ENCODE results near the gene LRRC3B.

The LRRC3B gene

DNA sequence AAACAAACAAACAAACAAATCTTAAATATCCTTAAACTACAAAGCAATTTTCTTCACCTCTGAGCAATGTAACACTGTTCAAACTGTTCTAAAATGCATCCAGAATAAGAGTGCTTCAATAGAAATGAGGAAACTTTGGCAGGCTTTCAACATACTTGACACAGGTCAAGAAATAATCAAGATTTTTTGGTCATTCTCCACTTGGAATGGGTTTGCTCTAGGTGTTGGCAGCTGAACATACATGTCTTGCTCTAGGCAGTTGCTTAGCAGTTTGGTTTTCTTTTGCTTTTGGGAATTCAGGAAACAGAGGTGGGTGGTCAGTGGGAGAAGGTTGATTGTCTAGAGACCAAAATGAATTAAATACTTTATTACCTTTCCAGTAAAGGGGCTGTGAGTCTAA lies 1.4 kb upstream of the LRRC3B start:
- Histone ChIP-seq H3K4me2 (ENCODE audit: low read depth, low read length, poor library complexity, severe bottlenecking) (no peak overlapping the region), H3K4me1 (ENCODE audit: insufficient read depth, low read length, poor library complexity, severe bottlenecking) (no peaks in the 10 kb centered on the region), H3K9me2 (replicated peaks; ENCODE audit: low read depth, low read length) (no peaks in the 10 kb centered on the region), H3K36me3 (ENCODE audit: insufficient read depth, low read length) (no peaks in the 10 kb centered on the region), H3K4me3 (ENCODE audit: low read length, poor library complexity, severe bottlenecking) (no peak overlapping the region), H2AFZ (ENCODE audit: low read length) (no peak overlapping the region), H4K20me1 (ENCODE audit: insufficient read depth, low read length, poor library complexity, severe bottlenecking) (no peaks in the 10 kb centered on the region), H3F3A (ENCODE audit: low read depth) (no peaks in the 10 kb centered on the region), H3K9ac (ENCODE audit: low read depth, low read length, poor library complexity, severe bottlenecking) (no peak overlapping the region), H3K9me3 (ENCODE audit: insufficient read depth, low read depth, low read length) (no peaks in the 10 kb centered on the region; the same call in 1 of the 2 replicates), H3K79me2 (ENCODE audit: insufficient read depth, low read length) (no peaks in the 10 kb centered on the region), H3K27me3 (ENCODE audit: insufficient read depth, low read length, poor library complexity, severe bottlenecking) (no peaks in the 10 kb centered on the region)
- TF ChIP-seq, protein P1, sequence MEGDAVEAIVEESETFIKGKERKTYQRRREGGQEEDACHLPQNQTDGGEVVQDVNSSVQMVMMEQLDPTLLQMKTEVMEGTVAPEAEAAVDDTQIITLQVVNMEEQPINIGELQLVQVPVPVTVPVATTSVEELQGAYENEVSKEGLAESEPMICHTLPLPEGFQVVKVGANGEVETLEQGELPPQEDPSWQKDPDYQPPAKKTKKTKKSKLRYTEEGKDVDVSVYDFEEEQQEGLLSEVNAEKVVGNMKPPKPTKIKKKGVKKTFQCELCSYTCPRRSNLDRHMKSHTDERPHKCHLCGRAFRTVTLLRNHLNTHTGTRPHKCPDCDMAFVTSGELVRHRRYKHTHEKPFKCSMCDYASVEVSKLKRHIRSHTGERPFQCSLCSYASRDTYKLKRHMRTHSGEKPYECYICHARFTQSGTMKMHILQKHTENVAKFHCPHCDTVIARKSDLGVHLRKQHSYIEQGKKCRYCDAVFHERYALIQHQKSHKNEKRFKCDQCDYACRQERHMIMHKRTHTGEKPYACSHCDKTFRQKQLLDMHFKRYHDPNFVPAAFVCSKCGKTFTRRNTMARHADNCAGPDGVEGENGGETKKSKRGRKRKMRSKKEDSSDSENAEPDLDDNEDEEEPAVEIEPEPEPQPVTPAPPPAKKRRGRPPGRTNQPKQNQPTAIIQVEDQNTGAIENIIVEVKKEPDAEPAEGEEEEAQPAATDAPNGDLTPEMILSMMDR (conservative IDR thresholded peaks at IDR 0.05; ENCODE audit: low read length) = no peak
- TF ChIP-seq EZH2phosphoT487 (IDR thresholded peaks at IDR 0.05; ENCODE audit: borderline replicate concordance) = no peak

DNA sequence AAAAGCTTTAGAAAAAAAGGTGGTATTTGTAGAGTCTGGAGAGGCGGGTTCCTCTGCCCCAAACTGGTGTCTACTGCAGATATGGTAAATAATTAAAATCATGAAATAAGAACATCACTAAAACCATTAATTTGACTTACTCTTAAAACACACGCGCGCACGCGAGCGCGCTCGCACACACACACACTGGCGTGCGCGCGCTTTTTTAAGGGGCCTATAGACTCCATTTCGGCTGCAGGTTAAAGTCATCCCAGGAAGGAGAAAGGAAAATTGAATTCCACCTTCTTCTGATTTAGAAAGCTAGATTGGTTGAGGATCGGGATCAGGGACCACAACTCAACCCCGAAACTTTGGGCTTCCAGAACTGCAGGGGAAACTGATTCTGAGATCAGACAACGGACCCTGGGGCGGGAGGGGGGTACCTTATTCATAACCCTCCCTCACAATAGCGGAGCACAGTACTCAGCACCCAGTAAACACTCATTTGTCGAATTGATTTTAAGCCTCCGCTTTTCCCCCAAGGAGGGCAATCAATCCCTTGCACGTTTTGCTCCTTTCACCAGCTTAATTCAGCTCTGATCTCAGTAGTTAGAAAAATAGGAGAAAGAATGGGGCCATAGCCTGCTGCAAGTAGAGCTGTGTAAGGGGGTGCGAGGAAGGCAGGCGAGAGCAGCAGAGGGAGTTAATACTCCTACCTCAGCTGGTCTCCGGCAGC lies 509 bp upstream of the LRRC3B start:
- no peaks in the 10 kb centered on the region for H3K9me2 ChIP-seq (replicated peaks; ENCODE audit: low read depth, low read length)
- H3K27me3 ChIP-seq (ENCODE audit: insufficient read depth, low read length, poor library complexity, severe bottlenecking) = no peaks in the 10 kb centered on the region
- H3F3A ChIP-seq (ENCODE audit: low read depth) = no peaks in the 10 kb centered on the region
- H3K9ac ChIP-seq (ENCODE audit: low read depth, low read length, poor library complexity, severe bottlenecking) = no peak overlapping the region
- no peaks in the 10 kb centered on the region for H3K79me2 ChIP-seq (ENCODE audit: insufficient read depth, low read length)
- H3K4me1 ChIP-seq (ENCODE audit: insufficient read depth, low read length, poor library complexity, severe bottlenecking) = no peaks in the 10 kb centered on the region
- H2AFZ ChIP-seq (ENCODE audit: low read length) = no peak overlapping the region
- no peak overlapping the region for H3K4me3 ChIP-seq (ENCODE audit: low read length, poor library complexity, severe bottlenecking)
- no peak for TF ChIP-seq EZH2phosphoT487 (IDR thresholded peaks at IDR 0.05; ENCODE audit: borderline replicate concordance)
- TF ChIP-seq, protein P1 (conservative IDR thresholded peaks at IDR 0.05; ENCODE audit: low read length) = no peak
- H3K36me3 ChIP-seq (ENCODE audit: insufficient read depth, low read length) = no peaks in the 10 kb centered on the region
- H3K4me2 ChIP-seq (ENCODE audit: low read depth, low read length, poor library complexity, severe bottlenecking) = no peak overlapping the region
- H3K9me3 ChIP-seq (ENCODE audit: insufficient read depth, low read depth, low read length) = no peaks in the 10 kb centered on the region; the same call in 1 of the 2 replicates
- no peaks in the 10 kb centered on the region for H4K20me1 ChIP-seq (ENCODE audit: insufficient read depth, low read length, poor library complexity, severe bottlenecking)

DNA sequence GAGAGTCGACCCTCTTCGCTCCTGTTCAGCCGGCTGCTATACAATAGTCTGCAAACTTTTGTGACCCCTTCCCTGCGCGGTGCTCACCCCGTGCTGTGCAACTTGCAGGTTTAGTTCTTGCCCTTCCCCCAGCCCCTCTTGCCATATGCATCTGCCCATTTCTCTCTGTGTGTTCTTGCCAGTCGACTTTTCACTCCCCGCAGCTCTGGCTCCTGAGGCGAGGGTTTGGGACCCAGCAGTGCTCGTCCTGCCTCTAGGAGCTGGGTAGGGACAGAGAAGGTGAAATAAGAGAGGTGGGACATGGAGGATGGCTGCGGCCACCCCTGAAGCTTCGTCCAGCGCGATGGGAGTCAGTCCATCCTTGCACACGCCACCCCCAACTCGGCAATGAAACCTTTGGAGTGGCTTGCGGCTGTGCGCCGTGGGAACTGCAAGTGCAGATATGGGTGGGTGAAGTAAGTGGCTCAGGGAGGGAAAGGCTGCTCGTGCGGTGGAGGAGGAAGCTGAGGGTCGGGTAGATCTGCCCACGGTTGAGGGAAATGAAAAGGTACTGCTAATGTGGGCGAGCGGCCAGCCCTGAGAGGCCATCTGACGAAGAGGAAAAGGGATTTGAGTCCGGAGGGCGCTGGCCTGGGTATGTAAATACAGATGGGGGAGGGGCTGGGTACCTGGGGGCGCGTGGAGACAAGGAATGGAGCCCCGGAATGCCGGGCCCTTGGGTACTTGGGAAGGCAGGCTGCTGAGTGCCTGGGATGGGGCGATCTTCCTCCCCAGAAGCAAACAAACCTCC lies 1.0 kb downstream of the LRRC3B start:
- H3K27me3 ChIP-seq (ENCODE audit: insufficient read depth, low read length, poor library complexity, severe bottlenecking) = no peaks in the 10 kb centered on the region
- no peaks in the 10 kb centered on the region; the same call in 1 of the 2 replicates for H3K9me3 ChIP-seq (ENCODE audit: insufficient read depth, low read depth, low read length)
- no peak overlapping the region for H3K4me2 ChIP-seq (ENCODE audit: low read depth, low read length, poor library complexity, severe bottlenecking)
- H3K9ac ChIP-seq (ENCODE audit: low read depth, low read length, poor library complexity, severe bottlenecking) = no peak overlapping the region
- H3K79me2 ChIP-seq (ENCODE audit: insufficient read depth, low read length) = no peaks in the 10 kb centered on the region
- no peak overlapping the region for H2AFZ ChIP-seq (ENCODE audit: low read length)
- H3F3A ChIP-seq (ENCODE audit: low read depth) = no peaks in the 10 kb centered on the region
- no peak overlapping the region for H3K4me3 ChIP-seq (ENCODE audit: low read length, poor library complexity, severe bottlenecking)
- no peaks in the 10 kb centered on the region for H3K36me3 ChIP-seq (ENCODE audit: insufficient read depth, low read length)
- no peak for TF ChIP-seq EZH2phosphoT487 (IDR thresholded peaks at IDR 0.05; ENCODE audit: borderline replicate concordance)
- TF ChIP-seq, protein P1 (conservative IDR thresholded peaks at IDR 0.05; ENCODE audit: low read length) = no peak
- H3K4me1 ChIP-seq (ENCODE audit: insufficient read depth, low read length, poor library complexity, severe bottlenecking) = no peaks in the 10 kb centered on the region
- no peaks in the 10 kb centered on the region for H3K9me2 ChIP-seq (replicated peaks; ENCODE audit: low read depth, low read length)
- H4K20me1 ChIP-seq (ENCODE audit: insufficient read depth, low read length, poor library complexity, severe bottlenecking) = no peaks in the 10 kb centered on the region
